ENCODE results near the gene RNF215.

The RNF215 gene

DNA sequence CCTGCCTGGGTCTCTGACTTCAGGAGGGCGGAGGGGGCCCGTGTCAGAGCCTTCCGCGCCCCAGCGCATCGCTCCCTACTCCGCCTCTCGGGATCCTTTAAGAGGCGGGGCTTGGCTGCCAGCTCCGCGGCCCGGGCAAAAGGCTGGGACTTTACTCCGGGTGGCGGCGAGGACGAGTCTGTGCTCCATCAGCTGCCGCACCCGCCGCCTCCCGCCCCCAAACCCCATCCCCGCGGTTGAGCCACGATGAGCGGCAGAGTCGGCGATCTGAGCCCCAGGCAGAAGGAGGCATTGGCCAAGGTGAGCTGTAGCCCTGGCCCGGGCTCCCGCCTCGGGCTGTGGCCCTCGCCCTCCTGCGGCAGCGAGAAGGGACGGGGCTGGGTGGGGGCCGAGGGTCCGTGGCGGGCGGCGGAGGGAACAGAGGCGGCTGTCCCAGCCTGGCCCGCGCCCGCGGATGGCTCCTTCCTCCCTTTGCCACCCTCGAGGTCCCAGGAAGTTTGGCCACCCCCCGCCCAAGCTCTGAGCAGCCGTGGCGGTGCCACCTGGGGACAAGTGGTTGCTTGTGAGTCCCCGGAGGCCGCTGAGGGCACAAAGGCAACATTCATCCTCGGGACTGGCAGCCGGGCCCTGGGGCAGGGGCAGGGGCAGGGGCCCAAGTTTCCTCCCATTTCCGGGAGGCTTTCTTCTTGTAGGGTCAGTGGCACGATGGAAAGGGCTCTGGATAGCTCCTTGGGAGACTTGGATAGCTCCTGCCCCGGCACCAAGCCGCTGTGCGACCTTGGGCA is 9.9 kb upstream of the RNF215 start, which contains the start of gene SEC14L2:
Gene SEC14L2, plus strand, starts transcription at position 148 of the 785 bp plus-strand sequence. Its CDS starts 99 bp downstream, at position 247.
- peak; percentile 85 for DNase-seq (ENCODE audit: low spot score)

- DNase-seq (ENCODE audit: low spot score), result no peak
These were observed 6.7 kb upstream of the RNF215 start for GRCh38 chr22:30393885-30394284.

GRCh38 chr22:30393322-30393680 is 6.1 kb upstream of the RNF215 start:
- DNase-seq (ENCODE audit: low spot score), result no peak

GRCh38 chr22:30392661-30393321 is 5.6 kb upstream of the RNF215 start:
- no peak for DNase-seq (ENCODE audit: low spot score)

DNA sequence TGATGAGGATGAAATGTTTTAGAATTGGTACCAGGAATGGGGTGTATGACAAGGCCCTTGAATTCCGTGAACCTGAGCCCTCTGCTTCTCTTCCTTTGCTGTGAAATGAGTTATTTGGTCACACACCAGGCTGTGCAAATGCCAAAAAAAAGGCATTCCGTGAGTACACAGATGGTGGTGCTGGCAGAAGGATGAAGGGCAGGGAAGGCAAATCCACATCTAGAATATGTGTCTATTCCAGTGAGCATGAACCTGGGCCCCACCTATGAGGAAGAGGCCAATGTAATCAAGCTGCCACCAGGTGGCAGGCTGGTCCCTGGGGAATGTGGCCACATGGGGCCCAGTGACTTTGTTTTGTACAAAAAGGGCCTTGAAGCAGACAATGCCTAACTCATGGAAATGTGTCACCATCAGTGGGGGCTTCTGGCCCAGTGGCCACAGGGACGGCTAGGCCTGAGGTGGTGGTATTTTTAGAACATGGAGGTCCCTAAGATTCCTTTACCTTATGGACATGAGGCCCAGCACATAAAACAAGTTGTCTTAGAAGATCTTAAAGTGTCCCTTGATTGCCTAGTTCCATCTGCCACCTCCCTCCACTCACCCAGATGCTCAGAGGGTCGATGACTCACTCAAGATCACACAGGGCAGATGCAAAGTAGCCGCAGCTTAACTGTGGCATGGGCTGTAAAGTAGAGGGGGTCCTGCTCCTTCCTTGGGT is 3.9 kb upstream of the RNF215 start:
- peak; percentile 81 for DNase-seq (ENCODE audit: low spot score)

GRCh38 chr22:30386608-30386959 is 627 bp downstream of the RNF215 start:
- DNase-seq (ENCODE audit: low spot score), result no peak

GRCh38 chr22:30385942-30386341 is 1.3 kb downstream of the RNF215 start:
- DNase-seq (ENCODE audit: low spot score), result no peak

DNA sequence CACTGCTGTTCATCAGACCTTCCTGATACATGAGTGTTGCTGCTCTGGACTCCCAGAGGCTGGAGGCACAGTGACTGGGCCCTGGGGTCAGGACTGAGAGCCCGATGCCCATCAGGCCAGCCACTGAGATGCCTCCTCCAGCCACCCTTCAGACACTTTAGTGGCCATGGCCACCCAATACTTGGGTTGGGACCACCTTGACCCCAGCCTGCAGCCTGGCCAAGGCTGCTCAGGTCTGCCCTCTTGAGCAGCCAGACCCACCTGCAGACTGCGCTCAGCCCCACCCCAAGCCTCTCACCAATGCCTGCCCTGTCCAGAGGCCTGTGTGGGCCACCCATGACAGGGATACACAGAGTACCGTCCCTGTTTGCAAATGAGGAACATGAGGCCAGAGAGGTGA is 4.2 kb downstream of the RNF215 start:
- no peak for DNase-seq (ENCODE audit: low spot score)

DNA sequence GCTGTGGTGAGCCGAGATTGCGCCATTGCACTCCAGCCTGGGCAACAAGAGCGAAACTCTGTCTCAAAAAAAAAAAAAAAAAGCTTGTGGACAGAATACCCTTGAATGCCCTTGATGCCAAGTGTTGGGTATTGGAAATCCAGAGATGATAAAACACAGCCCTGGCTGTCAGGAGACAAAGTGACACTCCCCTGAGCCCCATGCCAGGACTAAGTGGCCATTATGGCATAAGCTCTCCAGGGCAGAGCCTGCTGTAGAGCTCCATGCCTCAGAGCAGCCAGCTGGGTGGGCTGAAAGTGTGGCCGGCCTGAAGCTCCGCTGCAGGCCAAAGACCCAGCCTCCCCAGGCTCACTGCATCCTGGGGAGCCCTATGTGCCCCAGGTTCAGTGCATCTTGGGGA is 4.9 kb downstream of the RNF215 start:
- DNase-seq (ENCODE audit: low spot score), result no peak

DNA sequence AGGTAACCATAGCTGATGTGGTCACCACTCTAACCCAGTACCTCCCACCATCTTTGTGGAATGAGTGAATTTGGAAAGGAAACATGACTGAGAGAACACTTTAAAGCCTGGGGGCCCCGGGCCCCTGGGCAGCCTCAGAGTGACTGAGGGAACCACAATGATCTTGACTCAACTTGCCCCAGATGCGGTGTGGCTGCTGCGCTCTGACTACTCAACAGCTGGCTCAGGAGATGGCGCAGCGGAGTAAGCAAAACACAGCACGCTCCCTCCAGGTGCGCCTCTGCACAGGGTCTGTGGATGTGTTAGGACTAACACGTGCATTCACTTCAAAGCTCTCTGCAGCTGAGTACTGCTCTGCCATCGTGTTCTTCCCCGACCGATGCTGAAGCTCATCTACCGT is 5.9 kb downstream of the RNF215 start:
- no peak for DNase-seq (ENCODE audit: low spot score)

GRCh38 chr22:30380011-30380410 is 7.2 kb downstream of the RNF215 start:
- DNase-seq (ENCODE audit: low spot score), result no peak

DNA sequence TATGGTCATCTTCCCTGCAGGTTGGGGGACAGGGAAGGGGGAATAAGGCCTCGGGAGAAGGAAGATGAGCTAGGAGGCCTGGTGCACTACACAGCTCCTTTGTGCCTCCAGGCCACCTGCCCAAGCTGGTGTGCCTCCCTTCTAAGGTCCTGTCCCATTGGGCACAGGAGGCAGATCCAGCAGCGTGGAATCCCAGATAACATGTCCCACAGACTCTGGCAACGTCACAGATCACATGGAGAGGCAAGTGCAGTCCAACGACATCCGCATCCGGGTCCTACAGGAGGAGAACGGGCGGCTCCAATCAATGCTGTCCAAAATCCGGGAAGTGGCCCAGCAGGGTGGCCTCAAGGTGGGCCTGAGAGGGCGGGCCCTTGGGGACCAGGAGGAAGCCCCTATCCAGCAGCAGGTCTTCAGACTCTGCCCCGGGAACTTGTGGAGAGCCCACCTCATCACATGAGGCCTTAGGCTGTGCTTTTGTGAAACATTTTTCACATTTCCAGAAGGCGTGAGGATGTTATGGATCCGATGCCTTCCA is 11.8 kb downstream of the RNF215 start:
- no peak for DNase-seq (ENCODE audit: low spot score)

DNA sequence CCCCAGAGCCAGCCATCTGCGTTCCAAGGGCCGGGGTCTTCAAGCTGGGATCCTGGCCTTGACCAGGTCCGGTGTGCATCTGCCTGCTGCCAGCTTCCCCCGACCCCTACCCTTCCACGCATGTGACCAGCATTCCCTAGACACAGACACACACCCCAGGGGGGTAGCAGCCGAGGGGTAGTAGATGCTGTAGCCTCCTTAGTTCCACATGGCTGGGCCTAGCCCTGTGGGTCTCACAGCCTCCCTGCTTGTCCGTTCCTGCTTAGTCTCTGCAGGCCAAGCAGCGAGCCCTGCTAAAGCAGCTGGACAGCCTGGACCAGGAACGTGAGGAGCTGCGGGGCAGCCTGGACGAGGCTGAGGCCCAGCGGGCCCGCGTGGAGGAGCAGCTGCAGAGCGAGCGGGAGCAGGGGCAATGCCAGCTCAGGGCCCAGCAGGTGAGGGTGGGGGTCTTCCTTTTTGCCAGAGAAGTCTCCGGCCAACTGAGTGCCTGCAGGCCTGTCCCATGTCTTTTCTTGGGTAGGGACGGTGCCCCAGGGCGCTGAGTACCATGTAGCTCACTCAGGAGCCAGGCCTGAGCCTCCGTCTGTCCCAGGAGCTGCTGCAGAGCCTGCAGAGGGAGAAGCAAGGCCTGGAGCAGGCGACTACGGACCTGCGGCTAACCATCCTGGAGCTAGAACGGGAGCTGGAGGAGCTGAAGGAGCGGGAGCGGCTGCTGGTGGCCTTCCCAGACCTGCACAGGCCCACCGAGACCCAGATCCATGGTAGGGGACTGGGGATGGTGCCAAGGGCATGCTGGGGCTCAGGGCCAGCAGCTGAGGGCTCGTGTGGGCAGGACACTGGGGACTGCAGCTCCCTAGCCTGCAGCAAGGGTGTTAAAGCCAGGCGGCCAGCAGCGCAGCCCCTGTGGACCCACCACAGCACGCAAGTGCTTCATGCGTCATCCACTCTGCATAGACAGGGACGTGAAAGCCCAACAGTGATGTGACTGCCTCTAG is 13.6 kb downstream of the RNF215 start:
- DNase-seq (ENCODE audit: low spot score), result no peak

DNA sequence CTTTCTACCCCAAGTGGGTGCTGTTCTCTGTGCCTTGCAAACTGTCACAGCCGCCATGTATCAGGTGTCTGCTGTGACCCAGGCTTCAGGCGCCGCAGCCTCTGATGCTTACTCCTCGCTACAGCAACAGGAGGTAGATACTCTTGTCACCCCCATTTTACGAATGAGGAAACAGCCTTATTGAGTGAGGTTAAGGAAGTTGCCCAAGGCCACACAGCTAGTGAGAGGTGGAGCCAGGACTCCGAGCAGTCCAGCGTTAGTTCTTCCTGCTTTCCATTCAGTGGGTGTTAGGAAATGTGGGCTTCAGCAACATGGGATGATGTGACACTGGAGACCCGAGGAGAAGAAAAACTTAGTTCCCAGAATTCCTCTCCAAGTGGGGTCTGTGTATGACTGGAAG is 14.3 kb downstream of the RNF215 start:
- no peak for DNase-seq (ENCODE audit: low spot score)

DNA sequence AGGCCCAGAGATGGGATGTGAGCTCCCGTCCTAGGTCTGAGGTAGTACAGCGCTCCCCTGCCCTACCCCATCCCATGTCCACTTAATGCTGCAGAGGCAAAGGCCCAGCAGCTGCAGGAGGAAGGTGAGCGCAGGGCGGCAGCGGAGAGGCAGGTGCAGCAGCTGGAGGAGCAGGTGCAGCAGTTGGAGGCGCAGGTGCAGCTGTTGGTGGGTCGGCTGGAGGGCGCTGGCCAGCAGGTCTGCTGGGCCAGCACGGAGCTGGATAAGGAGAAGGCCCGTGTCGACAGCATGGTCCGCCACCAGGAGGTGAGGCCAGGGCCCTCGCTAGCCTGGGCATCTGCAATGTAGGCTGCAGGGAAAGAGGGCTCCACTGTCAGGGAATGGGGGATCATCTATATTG is 15.2 kb downstream of the RNF215 start:
- no peak for DNase-seq (ENCODE audit: low spot score)

- DNase-seq (ENCODE audit: low spot score), result no peak
These were observed 15.9 kb downstream of the RNF215 start for GRCh38 chr22:30371321-30371720.

DNA sequence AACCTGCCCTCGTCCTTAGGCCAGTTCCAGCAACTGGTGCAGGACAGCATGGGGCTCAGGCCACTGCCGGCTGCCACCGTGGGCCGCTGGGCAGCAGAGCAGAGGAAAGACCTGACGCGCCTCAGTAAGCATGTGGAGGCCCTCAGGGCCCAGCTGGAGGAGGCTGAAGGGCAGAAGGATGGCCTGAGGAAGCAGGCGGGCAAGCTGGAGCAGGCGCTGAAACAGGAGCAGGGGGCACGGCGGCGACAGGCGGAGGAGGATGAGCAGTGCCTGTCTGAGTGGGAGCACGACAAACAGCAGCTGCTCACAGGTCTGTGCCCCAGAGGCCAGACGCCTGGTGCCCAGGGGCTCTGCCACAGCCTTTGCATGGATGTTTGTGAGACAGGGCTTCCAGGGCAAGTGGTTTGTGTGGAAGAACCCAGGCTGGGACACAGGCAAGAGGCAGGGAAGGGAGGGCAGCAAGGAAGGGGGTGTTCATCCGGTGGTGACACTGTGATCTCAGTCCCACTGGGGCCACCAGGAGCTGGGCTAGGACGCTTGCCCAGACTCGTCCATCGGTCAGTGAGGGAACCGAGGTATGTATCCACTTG is 16.5 kb downstream of the RNF215 start:
- no peak for DNase-seq (ENCODE audit: low spot score)

GRCh38 chr22:30368420-30368819 is 18.8 kb downstream of the RNF215 start:
- no peak for DNase-seq (ENCODE audit: low spot score)

- no peak for DNase-seq (ENCODE audit: low spot score)
These were observed 21.3 kb downstream of the RNF215 start for GRCh38 chr22:30365891-30366290.

GRCh38 chr22:30362651-30363281 is 24.4 kb downstream of the RNF215 start:
- no peak for DNase-seq (ENCODE audit: low spot score)

All from AG08396 (cell line).